Liver (tissue), 3 donors: ENCODE measurements around the gene DNM3.

Experiments
- GABPA ChIP-seq, 2 donors: IDR thresholded peaks in 1 of 2; conservative IDR thresholded peaks in 1 of 2; 2 replicates each; pipeline ENCODE4 v1.6.1; 2016; ENCODE audit warnings: antibody characterized with exemption in 2 of 2, mild to moderate bottlenecking in 1 of 2, moderate library complexity in 1 of 2
- JUND ChIP-seq, 2 donors: IDR thresholded peaks; 2 replicates each; pipeline ENCODE4 v1.6.1; 2016; ENCODE audit warnings: antibody characterized with exemption in 2 of 2
- RAD21 ChIP-seq, 2 donors: IDR thresholded peaks; 2 replicates each; pipeline ENCODE4 v1.6.1; 2016; ENCODE audit warnings: antibody characterized with exemption in 2 of 2, mild to moderate bottlenecking in 2 of 2
- SP1 ChIP-seq: IDR thresholded peaks from 2 replicates; pipeline ENCODE4 v1.6.1; 2018; ENCODE audit warnings: antibody characterized with exemption, mild to moderate bottlenecking
- YY1 ChIP-seq: IDR thresholded peaks from 2 replicates; pipeline ENCODE4 v1.6.1; 2016; ENCODE audit warnings: antibody characterized with exemption, mild to moderate bottlenecking
- TF ChIP-seq, protein P1 (sequence below): fragments of 150-350 bp; IDR thresholded peaks from 2 replicates; pipeline ENCODE4 v1.5.1; 2017; ENCODE audit warnings: improper control_type of control experiment, low read depth, low read length; ENCODE audit not compliant: missing input control
- TF ChIP-seq, protein P2 (sequence below): IDR thresholded peaks from 2 replicates; pipeline ENCODE4 v1.6.1; 2016; ENCODE audit warnings: antibody characterized with exemption
- TF ChIP-seq, protein P3 (sequence below): IDR thresholded peaks from 2 replicates; pipeline ENCODE4 v1.6.1; 2016; ENCODE audit warnings: antibody characterized with exemption
- TF ChIP-seq, protein P4 (sequence below): IDR thresholded peaks from 2 replicates; pipeline ENCODE4 v1.6.1; 2016; ENCODE audit warnings: antibody characterized with exemption, mild to moderate bottlenecking
- donor health status: healthy.
- donor health status: healthy.

DNA sequence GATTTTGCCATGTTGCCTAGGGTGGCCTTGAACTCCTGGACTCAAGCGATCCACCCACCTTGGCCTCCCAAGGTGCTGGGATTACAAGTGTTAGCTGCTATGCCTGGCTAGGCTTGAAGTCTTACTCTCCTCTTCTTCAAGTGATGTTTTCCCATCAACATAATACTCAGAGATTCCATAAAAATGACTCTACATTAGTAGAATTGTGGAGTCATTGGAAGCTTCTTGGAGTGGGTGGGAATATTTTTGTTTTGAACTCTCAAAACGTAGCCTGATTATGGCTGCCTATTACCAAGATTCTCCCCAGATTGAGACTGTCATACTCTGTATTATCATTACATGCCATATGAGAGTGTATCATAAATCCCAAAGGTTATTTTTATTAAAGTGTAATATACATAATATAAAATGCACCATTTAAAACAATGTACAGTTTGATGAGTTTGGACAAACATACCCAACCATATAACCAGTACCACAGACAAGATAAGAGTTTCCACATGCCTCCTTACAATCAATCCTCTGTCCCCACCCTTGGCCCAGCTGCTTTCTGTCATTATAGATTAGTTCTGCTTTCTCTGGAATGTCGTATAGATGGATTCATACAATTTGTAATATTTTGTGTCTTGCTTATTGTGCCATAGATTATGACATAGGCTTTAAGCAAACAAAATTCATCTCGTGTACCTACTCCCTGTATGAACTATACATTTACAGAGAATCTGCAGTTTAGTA lies 8.0 kb upstream of the DNM3 start:
- TF ChIP-seq, protein P1, sequence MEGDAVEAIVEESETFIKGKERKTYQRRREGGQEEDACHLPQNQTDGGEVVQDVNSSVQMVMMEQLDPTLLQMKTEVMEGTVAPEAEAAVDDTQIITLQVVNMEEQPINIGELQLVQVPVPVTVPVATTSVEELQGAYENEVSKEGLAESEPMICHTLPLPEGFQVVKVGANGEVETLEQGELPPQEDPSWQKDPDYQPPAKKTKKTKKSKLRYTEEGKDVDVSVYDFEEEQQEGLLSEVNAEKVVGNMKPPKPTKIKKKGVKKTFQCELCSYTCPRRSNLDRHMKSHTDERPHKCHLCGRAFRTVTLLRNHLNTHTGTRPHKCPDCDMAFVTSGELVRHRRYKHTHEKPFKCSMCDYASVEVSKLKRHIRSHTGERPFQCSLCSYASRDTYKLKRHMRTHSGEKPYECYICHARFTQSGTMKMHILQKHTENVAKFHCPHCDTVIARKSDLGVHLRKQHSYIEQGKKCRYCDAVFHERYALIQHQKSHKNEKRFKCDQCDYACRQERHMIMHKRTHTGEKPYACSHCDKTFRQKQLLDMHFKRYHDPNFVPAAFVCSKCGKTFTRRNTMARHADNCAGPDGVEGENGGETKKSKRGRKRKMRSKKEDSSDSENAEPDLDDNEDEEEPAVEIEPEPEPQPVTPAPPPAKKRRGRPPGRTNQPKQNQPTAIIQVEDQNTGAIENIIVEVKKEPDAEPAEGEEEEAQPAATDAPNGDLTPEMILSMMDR = no peak
- TF ChIP-seq, protein P2, sequence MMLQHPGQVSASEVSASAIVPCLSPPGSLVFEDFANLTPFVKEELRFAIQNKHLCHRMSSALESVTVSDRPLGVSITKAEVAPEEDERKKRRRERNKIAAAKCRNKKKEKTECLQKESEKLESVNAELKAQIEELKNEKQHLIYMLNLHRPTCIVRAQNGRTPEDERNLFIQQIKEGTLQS = no peak
- TF ChIP-seq RAD21 (IDR thresholded peaks at IDR 0.05) (no peak), YY1 (no peak), SP1 (no peak), GABPA (IDR thresholded peaks at IDR 0.05 in 1 of 2, conservative IDR thresholded peaks at IDR 0.05 in 1 of 2) (no peak), JUND (IDR thresholded peaks at IDR 0.05) (no peak)
- TF ChIP-seq, protein P3, sequence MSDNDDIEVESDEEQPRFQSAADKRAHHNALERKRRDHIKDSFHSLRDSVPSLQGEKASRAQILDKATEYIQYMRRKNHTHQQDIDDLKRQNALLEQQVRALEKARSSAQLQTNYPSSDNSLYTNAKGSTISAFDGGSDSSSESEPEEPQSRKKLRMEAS = no peak
- TF ChIP-seq, protein P4, sequence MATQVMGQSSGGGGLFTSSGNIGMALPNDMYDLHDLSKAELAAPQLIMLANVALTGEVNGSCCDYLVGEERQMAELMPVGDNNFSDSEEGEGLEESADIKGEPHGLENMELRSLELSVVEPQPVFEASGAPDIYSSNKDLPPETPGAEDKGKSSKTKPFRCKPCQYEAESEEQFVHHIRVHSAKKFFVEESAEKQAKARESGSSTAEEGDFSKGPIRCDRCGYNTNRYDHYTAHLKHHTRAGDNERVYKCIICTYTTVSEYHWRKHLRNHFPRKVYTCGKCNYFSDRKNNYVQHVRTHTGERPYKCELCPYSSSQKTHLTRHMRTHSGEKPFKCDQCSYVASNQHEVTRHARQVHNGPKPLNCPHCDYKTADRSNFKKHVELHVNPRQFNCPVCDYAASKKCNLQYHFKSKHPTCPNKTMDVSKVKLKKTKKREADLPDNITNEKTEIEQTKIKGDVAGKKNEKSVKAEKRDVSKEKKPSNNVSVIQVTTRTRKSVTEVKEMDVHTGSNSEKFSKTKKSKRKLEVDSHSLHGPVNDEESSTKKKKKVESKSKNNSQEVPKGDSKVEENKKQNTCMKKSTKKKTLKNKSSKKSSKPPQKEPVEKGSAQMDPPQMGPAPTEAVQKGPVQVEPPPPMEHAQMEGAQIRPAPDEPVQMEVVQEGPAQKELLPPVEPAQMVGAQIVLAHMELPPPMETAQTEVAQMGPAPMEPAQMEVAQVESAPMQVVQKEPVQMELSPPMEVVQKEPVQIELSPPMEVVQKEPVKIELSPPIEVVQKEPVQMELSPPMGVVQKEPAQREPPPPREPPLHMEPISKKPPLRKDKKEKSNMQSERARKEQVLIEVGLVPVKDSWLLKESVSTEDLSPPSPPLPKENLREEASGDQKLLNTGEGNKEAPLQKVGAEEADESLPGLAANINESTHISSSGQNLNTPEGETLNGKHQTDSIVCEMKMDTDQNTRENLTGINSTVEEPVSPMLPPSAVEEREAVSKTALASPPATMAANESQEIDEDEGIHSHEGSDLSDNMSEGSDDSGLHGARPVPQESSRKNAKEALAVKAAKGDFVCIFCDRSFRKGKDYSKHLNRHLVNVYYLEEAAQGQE = no peak
